ENCODE measurements around the gene KCNQ2. TPM values are rescaled to one million over a fixed set of nuclear protein-coding genes. Genes with fewer than 3 reads are reported as not detected.

Gene KCNQ2
- total RNA-seq, 1 experiment from 2014 or later: 0.38 TPM

- BruUV-seq (replicated peaks): no TSS peak
- H3K9me3 Mint-ChIP-seq (ENCODE audit: low read depth, unreplicated experiment): peaks cover 6% of the 10 kb centered on the region
- no peaks in the 10 kb centered on the region for H3K36me3 Mint-ChIP-seq (ENCODE audit: insufficient read depth, unreplicated experiment)
- no peak for TF ChIP-seq CTCF (IDR thresholded peaks at IDR 0.05; ENCODE audit: unreplicated experiment)
- CTCF ChIA-PET: interaction anchor here (0.6 to 0.7 kb wide), 3 partner anchors 15 to 1859 kb away, joined by 4 to 5 read pairs (median 5); no protein-coding TSS in a partner anchor
- intact Hi-C loops (cut with micrococcal nuclease; ENCODE audit: unreplicated experiment): no loop called here
- H3K27me3 Mint-ChIP-seq (ENCODE audit: unreplicated experiment): peaks cover 99% of the 10 kb centered on the region
- DNase-seq: no peak
- no peak overlapping the region for H3K27ac Mint-ChIP-seq (ENCODE audit: unreplicated experiment)
- no peaks in the 10 kb centered on the region for H3K4me1 Mint-ChIP-seq (ENCODE audit: low read depth, unreplicated experiment)
- no peak overlapping the region for H3K4me3 Mint-ChIP-seq (ENCODE audit: low read depth, unreplicated experiment)
Observed at GRCh38 chr20:63508072-63508768, 35.8 kb upstream of the KCNQ2 start.

- Mint-ChIP-seq H3K4me1 (ENCODE audit: low read depth, unreplicated experiment) (no peaks in the 10 kb centered on the region), H3K4me3 (ENCODE audit: low read depth, unreplicated experiment) (no peak overlapping the region), H3K36me3 (ENCODE audit: insufficient read depth, unreplicated experiment) (no peaks in the 10 kb centered on the region), H3K27me3 (ENCODE audit: unreplicated experiment) (peaks cover 92% of the 10 kb centered on the region), H3K9me3 (ENCODE audit: low read depth, unreplicated experiment) (peaks cover 6% of the 10 kb centered on the region), H3K27ac (ENCODE audit: unreplicated experiment) (no peak overlapping the region)
- CTCF ChIA-PET: no interaction called here
- no TSS peak for BruUV-seq (replicated peaks)
- intact Hi-C loops (cut with micrococcal nuclease; ENCODE audit: unreplicated experiment): no loop called here
- no peak for DNase-seq
- no peak for TF ChIP-seq CTCF (IDR thresholded peaks at IDR 0.05; ENCODE audit: unreplicated experiment)
Observed at GRCh38 chr20:63507083-63507743, 34.8 kb upstream of the KCNQ2 start.

- CTCF ChIA-PET: interaction anchor here (1.1 kb wide), 1 partner anchor 12 kb away, joined by 3 read pairs; no protein-coding TSS in a partner anchor
- intact Hi-C loops (cut with micrococcal nuclease; ENCODE audit: unreplicated experiment): no loop called here
- no peaks in the 10 kb centered on the region for H3K4me1 Mint-ChIP-seq (ENCODE audit: low read depth, unreplicated experiment)
- TF ChIP-seq CTCF (IDR thresholded peaks at IDR 0.05; ENCODE audit: unreplicated experiment): no peak
- no peaks in the 10 kb centered on the region for H3K36me3 Mint-ChIP-seq (ENCODE audit: insufficient read depth, unreplicated experiment)
- H3K9me3 Mint-ChIP-seq (ENCODE audit: low read depth, unreplicated experiment): peaks cover 4% of the 10 kb centered on the region
- H3K4me3 Mint-ChIP-seq (ENCODE audit: low read depth, unreplicated experiment): no peak overlapping the region
- no TSS peak for BruUV-seq (replicated peaks)
- DNase-seq: no peak
- H3K27me3 Mint-ChIP-seq (ENCODE audit: unreplicated experiment): peaks cover 78% of the 10 kb centered on the region
- H3K27ac Mint-ChIP-seq (ENCODE audit: unreplicated experiment): no peak overlapping the region
Observed at GRCh38 chr20:63505723-63506122, 33.3 kb upstream of the KCNQ2 start.

- Mint-ChIP-seq H3K4me3 (ENCODE audit: low read depth, unreplicated experiment) (no peak overlapping the region), H3K36me3 (ENCODE audit: insufficient read depth, unreplicated experiment) (peaks cover under 1% of the 10 kb centered on the region), H3K27me3 (ENCODE audit: unreplicated experiment) (peaks cover 74% of the 10 kb centered on the region), H3K27ac (ENCODE audit: unreplicated experiment) (no peak overlapping the region), H3K4me1 (ENCODE audit: low read depth, unreplicated experiment) (no peaks in the 10 kb centered on the region), H3K9me3 (ENCODE audit: low read depth, unreplicated experiment) (peaks cover 4% of the 10 kb centered on the region)
- no peak for DNase-seq
- intact Hi-C loops (cut with micrococcal nuclease; ENCODE audit: unreplicated experiment): no loop called here
- BruUV-seq (replicated peaks): no TSS peak
- CTCF ChIA-PET: interaction anchor here (1.1 kb wide), 1 partner anchor 11 kb away, joined by 3 read pairs; no protein-coding TSS in a partner anchor
- no peak for TF ChIP-seq CTCF (IDR thresholded peaks at IDR 0.05; ENCODE audit: unreplicated experiment)
Observed at GRCh38 chr20:63505281-63505680, 32.8 kb upstream of the KCNQ2 start.
